ENCODE results near the gene DDX25.

Gene DDX25

DNA sequence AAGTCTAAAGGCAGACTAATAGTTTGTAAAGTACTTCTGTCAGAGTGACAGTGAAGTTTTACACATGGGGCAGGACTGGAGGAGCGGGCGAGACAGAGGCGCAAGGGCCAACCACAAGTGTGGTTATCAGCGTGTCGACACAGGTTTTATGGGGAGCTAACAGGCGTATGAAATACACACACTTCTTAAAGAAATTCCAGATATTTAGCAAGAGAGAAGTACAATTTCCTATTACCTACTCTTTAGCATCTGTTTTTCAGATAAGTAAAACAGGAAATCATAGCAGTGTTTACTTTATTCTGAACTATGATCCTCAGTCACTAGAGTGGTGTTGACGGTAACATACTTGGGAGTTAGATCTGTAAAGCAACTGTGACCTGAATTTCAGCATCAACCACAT, 64.0 kb downstream of the DDX25 start:
- no peak for DNase-seq (ENCODE audit: low read depth in 2 of 3, low spot score in 2 of 3)

DNA sequence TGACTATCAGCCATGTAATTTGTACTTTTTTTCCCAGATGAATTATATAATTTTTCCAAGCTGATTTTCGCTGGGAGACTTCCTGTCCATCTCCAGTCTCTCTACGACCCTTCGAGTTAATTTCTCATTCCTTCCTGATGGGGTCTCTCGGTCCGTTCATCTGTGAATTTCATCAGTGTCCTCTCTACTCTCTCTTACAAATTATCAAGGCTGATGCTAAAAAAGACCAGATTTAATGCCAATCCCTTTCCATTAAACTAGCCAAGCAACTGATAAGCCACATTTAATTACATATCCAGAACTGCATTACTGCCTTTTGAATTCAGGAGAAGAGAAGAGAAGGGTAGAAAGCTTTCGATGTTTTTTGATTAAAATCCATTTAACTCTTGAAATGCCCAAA, 67.3 kb downstream of the DDX25 start:
- DNase-seq (ENCODE audit: low read depth in 2 of 3, low spot score in 2 of 3) = no peak

DNA sequence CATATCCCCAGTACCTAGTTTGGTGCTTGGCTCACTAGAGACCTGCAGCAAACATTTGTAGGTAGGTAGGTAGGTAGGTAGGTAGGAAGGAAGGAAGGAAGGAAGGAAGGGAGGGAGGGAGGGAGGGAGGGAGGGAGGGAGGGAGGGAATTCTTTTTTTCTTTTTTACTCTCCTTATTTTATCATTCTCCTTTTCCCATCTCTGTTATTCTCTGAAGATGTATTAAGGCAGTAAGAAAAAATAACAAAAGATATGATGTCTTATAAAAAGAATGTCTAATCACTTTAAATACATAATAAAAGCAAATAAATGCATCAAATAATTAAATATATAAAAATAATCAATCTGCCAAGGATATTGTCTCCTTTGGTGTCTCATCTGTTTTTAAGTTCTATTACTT, 70.0 kb downstream of the DDX25 start:
- no peak for DNase-seq (ENCODE audit: low read depth in 2 of 3, low spot score in 2 of 3)

DNA sequence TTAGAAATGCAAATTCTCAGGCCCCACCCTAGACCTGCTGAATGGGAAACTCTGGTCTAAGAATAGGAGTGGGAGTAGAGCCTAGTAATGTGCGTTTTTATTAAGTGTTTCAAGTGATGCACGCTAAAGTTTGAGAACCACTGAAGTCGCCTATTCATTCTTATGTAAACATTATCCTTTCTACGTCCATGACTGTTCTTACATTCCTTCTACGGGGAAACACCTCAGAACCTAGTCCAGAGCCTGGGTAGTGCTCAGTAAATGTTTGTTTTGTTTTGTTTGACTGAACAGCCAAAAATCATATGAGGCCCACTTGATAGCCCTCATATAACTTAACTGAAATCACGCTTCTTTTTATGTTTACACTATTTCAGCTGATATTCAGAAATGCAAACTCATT, 71.3 kb downstream of the DDX25 start:
- no peak for DNase-seq (ENCODE audit: low read depth in 2 of 3, low spot score in 2 of 3)

DNA sequence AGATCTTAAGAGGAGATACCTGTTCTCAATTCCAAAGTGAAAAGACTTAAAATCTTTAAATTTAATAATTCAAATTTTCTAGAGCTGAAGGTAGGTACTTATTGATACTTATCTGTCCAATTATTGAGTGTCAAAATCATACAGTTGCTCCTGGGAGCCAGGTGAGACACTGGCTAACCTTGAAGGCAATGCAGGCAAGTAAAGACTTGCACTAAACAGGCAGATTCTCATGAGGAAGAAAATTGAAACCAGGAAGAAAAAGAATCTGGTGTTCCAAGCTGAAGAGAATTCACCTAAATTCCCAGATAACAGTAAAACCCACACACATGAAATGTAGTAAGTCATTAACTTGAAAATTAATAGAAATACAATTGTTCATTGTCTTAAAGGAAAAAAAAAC, 71.8 kb downstream of the DDX25 start:
- no peak for DNase-seq (ENCODE audit: low read depth in 2 of 3, low spot score in 2 of 3)

DNA sequence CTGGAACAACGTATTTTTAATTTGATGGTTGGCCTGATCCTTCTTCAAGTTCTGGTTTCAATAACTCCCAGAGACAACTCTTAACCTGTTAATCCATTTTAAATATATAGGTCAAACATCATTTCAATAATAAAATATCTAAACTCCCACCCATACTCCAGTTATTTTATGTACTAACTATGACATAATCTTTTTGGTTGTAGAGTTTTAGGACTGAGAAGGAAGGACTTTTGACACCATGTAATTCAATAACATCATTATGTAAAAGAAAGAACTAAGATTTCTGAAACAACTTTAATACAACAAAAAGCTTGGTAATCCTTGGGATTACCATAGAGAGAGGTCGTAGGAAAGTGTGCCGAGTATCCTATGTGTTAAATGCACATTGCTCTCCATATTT, 73.0 kb downstream of the DDX25 start:
- no peak for DNase-seq (ENCODE audit: low read depth in 2 of 3, low spot score in 2 of 3)

DNA sequence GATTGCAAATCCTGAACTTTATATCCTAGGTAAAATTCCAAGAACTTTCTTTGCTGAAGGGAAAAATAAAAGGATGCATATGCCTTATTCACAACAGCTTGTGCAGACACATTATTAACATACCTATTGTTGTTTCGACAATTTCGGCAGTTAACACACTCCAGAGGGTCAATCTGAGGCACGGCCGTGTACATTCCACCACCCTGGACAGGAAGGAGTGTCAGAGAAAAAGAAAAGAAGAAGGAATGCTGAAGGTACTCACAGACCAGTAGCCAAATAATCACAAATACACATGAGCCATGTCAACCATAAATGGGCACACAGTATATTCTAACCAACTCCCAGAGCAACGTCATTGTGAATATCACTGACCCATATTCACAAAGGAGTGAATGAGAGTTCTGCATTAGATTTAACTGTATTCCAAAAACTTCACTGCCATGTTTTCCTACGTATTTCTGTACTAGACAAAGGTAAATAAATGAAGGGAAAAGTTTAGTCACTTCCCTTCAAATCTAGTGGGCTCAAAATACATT, 73.9 kb downstream of the DDX25 start:
- DNase-seq (ENCODE audit: low read depth in 2 of 3, low spot score in 2 of 3) = no peak
